Measurements from ENCODE around the gene SH3D19.

DNA sequence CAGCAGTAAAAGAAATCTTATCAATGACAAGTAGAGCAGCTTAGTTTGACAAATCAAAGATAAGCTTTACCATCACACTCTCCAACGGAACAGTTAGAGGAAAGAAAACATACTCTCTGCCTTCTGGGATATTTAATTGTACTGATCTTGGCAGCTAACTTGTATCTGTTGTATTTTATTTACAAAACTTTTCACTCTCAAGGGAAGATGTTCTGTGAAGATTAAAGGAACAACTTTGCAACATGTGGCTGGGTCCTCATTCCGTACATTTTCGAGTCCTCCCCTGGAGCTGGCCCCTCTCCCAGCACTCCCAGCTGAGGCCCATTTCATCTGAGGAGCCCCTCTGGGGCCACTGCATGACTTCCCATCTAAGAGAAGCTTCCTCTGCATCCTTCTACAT is 151.5 kb downstream of the SH3D19 start:
- TF ChIP-seq, protein P1, sequence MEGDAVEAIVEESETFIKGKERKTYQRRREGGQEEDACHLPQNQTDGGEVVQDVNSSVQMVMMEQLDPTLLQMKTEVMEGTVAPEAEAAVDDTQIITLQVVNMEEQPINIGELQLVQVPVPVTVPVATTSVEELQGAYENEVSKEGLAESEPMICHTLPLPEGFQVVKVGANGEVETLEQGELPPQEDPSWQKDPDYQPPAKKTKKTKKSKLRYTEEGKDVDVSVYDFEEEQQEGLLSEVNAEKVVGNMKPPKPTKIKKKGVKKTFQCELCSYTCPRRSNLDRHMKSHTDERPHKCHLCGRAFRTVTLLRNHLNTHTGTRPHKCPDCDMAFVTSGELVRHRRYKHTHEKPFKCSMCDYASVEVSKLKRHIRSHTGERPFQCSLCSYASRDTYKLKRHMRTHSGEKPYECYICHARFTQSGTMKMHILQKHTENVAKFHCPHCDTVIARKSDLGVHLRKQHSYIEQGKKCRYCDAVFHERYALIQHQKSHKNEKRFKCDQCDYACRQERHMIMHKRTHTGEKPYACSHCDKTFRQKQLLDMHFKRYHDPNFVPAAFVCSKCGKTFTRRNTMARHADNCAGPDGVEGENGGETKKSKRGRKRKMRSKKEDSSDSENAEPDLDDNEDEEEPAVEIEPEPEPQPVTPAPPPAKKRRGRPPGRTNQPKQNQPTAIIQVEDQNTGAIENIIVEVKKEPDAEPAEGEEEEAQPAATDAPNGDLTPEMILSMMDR (conservative IDR thresholded peaks at IDR 0.05): no peak
- TF ChIP-seq EZH2 (IDR thresholded peaks at IDR 0.05; ENCODE audit: low read depth): no peak

All from PC-9 (cell line).